ENCODE results near the gene HORMAD2.
"Not testable (repeated sequence)": the region's sequence is repeated elsewhere in the genome, so short reads cannot be mapped to it uniquely, and the experiment has no call there.

The HORMAD2 gene

GRCh38 chr22:30198921-30199320 is 118.7 kb downstream of the HORMAD2 start:
- TF ChIP-seq CTBP1 (IDR thresholded peaks at IDR 0.05; ENCODE audit: borderline replicate concordance) (no peak), BHLHE40 (IDR thresholded peaks at IDR 0.05; ENCODE audit: borderline replicate concordance) (no peak), L3MBTL2 (conservative IDR thresholded peaks at IDR 0.05) (no peak), ZNF384 (IDR thresholded peaks at IDR 0.05) (no peak), SUZ12 (IDR thresholded peaks at IDR 0.05) (no peak), ELF4 (IDR thresholded peaks at IDR 0.05) (no peak)
- ChIA-PET POLR2A (no interaction called here), CTCF (no interaction called here)
- DNase-seq (ENCODE audit: extremely low spot score) = no peak

- DNase-seq (ENCODE audit: extremely low spot score); POLR2A ChIA-PET; CTCF ChIA-PET: not testable (repeated sequence)
Observed at GRCh38 chr22:30200905-30201304, 120.6 kb downstream of the HORMAD2 start.

GRCh38 chr22:30201945-30202344 is 121.7 kb downstream of the HORMAD2 start:
- CTCF ChIA-PET = no interaction called here
- no peak for DNase-seq (ENCODE audit: extremely low spot score)
- POLR2A ChIA-PET = no interaction called here
- TF ChIP-seq FOXM1 (IDR thresholded peaks at IDR 0.05; ENCODE audit: borderline replicate concordance) (no peak), NFRKB (IDR thresholded peaks at IDR 0.05) (no peak), BHLHE40 (IDR thresholded peaks at IDR 0.05; ENCODE audit: borderline replicate concordance) (no peak), PKNOX1 (IDR thresholded peaks at IDR 0.05) (no peak), HDGF (IDR thresholded peaks at IDR 0.05; ENCODE audit: borderline replicate concordance) (no peak), TARDBP (IDR thresholded peaks at IDR 0.05) (no peak), CTBP1 (IDR thresholded peaks at IDR 0.05; ENCODE audit: borderline replicate concordance) (no peak), ARNT (IDR thresholded peaks at IDR 0.05) (no peak), SP1 (IDR thresholded peaks at IDR 0.05) (no peak), ELF4 (IDR thresholded peaks at IDR 0.05) (no peak), FOXK2 (IDR thresholded peaks at IDR 0.05) (no peak), FOXA1 (IDR thresholded peaks at IDR 0.05) (no peak), L3MBTL2 (conservative IDR thresholded peaks at IDR 0.05) (no peak), LEF1 (IDR thresholded peaks at IDR 0.05; ENCODE audit: borderline replicate concordance) (no peak), ZNF384 (IDR thresholded peaks at IDR 0.05) (no peak), SUZ12 (IDR thresholded peaks at IDR 0.05) (no peak)

- CTCF ChIA-PET = interaction anchor here (0.7 kb wide), 1 partner anchor 54 kb away, joined by 3 read pairs; no protein-coding TSS in a partner anchor
- DNase-seq (ENCODE audit: extremely low spot score) = no peak
- POLR2A ChIA-PET = no interaction called here
- TF ChIP-seq SP1 (IDR thresholded peaks at IDR 0.05) = no peak
- no peak for TF ChIP-seq HDGF (IDR thresholded peaks at IDR 0.05; ENCODE audit: borderline replicate concordance)
- TF ChIP-seq TARDBP (IDR thresholded peaks at IDR 0.05) = no peak
- TF ChIP-seq BHLHE40 (IDR thresholded peaks at IDR 0.05; ENCODE audit: borderline replicate concordance) = no peak
- TF ChIP-seq FOXA1 (IDR thresholded peaks at IDR 0.05) = no peak
- no peak for TF ChIP-seq NFRKB (IDR thresholded peaks at IDR 0.05)
- TF ChIP-seq FOXK2 (IDR thresholded peaks at IDR 0.05) = no peak
- no peak for TF ChIP-seq ZNF384 (IDR thresholded peaks at IDR 0.05)
- no peak for TF ChIP-seq SUZ12 (IDR thresholded peaks at IDR 0.05)
- TF ChIP-seq ELF4 (IDR thresholded peaks at IDR 0.05) = no peak
- no peak for TF ChIP-seq CTBP1 (IDR thresholded peaks at IDR 0.05; ENCODE audit: borderline replicate concordance)
- no peak for TF ChIP-seq PKNOX1 (IDR thresholded peaks at IDR 0.05)
- TF ChIP-seq ARNT (IDR thresholded peaks at IDR 0.05) = no peak
Observed at GRCh38 chr22:30202531-30203006, 122.3 kb downstream of the HORMAD2 start.

DNA sequence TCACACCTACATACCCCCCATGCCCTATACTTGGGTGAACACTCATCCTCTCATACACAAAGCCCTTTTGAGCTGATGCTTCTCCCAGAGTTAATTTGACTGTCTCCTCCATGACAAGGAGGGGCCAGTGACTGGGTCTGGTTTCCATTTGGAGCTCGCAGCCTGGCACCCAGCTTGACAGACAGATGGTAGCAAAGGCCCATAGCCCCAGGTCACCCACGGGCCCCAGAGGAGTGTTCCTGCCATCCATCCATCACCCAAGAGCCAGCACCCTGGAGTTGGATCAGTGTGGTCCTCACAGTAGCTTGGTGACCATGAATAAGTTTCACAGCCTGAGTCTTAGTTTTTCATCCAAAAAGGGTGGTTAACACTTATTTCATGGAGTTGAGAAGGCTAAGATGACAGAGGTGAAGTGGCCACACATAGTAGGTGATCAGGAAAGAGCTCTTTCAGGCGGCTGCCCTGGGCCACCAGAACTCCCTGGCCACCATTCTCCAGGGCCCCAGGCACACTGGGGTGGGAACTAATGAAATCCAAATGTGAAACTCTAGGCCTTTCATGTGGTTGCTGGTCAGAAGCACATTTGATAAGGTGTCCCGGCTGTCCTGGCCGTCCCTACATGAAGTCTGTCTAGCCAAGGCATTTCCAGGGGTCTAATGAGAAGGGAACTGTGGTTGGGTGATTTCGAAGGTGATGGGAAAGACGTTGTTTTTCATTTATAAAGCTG is 123.9 kb downstream of the HORMAD2 start:
- POLR2A ChIA-PET = no interaction called here
- no peak for TF ChIP-seq SP1 (IDR thresholded peaks at IDR 0.05)
- CTCF ChIA-PET = no interaction called here
- DNase-seq (ENCODE audit: extremely low spot score) = no peak

DNA sequence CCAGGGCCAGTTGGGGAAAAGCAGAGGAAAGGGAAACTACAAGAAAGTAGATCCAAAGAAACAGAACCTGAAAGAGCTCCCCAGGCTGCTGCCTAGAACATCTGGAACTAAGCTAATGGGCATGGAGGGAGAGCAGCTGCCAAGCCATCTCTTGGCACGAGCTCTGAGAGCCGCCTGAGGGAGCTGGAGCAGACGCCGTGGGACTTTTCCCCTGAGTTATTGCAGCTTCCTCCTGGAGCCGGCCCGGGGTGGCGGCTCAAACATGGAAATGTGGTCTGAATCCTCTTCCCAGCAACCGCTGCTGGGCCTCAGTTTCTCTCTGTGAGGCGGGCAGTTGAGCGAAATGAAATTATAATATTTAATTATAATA is 124.5 kb downstream of the HORMAD2 start:
- DNase-seq (ENCODE audit: extremely low spot score) = no peak
- TF ChIP-seq TARDBP (IDR thresholded peaks at IDR 0.05) (no peak), BHLHE40 (IDR thresholded peaks at IDR 0.05; ENCODE audit: borderline replicate concordance) (no peak), FOXM1 (IDR thresholded peaks at IDR 0.05; ENCODE audit: borderline replicate concordance) (no peak), ARNT (IDR thresholded peaks at IDR 0.05) (no peak), LEF1 (IDR thresholded peaks at IDR 0.05; ENCODE audit: borderline replicate concordance) (no peak), ZNF384 (IDR thresholded peaks at IDR 0.05) (no peak)
- POLR2A ChIA-PET = interaction anchor here (1.0 kb wide), 1 partner anchor 8 kb away, joined by 3 read pairs; no protein-coding TSS in a partner anchor
- CTCF ChIA-PET = no interaction called here

DNA sequence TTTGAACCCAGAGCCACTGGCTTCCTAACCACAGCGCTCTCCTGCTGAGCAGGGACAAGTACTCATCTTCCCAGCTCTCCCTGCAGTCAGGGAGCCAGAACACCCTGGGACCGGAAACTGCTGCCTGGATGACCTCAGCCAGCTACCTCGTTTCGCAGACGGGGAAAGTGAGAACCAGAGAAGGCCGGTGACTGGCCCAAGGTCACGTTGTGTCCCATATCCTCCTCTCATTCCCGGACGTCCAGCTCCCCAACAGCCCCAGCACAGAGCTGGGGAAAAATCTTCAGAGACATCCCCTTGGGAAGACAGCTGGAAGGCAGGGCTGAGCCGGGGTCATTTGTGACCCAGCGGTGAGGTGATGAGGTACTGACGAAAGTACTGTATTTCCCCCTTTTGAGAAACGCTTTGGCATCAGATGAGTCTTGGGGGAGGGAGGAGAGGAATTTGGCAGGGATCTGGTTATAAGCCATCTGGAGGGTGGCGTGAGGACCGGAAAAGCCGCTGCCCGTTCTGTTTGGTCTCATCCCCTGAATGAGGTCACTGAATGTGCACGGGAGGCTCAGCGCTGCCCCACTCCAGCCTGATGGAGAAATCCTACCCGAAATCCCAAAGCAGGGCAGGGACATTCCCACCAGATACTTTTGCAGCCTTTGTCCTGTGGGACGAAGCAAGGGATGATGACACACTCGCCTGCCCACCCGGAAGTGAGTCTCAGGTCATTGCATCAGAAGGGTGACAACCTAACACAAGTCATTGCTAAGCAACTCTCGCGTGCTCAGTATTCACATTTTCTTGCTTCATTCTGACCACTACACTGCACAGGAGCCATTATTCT is 125.2 kb downstream of the HORMAD2 start:
- ChIA-PET POLR2A (interaction anchor here (0.6 to 1.0 kb wide), 2 partner anchors 9 to 50 kb away, joined by 3 read pairs; no protein-coding TSS in a partner anchor), CTCF (interaction anchor here (0.7 kb wide), 1 partner anchor 21 kb away, joined by 4 read pairs; no protein-coding TSS in a partner anchor)
- TF ChIP-seq BHLHE40 (IDR thresholded peaks at IDR 0.05; ENCODE audit: borderline replicate concordance) (no peak), ELF4 (IDR thresholded peaks at IDR 0.05) (no peak), TARDBP (IDR thresholded peaks at IDR 0.05) (no peak), SP1 (IDR thresholded peaks at IDR 0.05) (no peak)
- no peak for DNase-seq (ENCODE audit: extremely low spot score)
